Measurements from ENCODE around the gene ARHGAP10. TPM values are rescaled to one million over a fixed set of nuclear protein-coding genes. Genes with fewer than 3 reads are reported as not detected.

Gene ARHGAP10
- polyA plus RNA-seq, 1 donor, result 39.4 TPM

- DNase-seq, result peak; percentile 63
Observed at GRCh38 chr4:147732518-147733235, 789 bp downstream of the ARHGAP10 start.

- DNase-seq, result no peak
Observed at GRCh38 chr4:147733716-147734344, 1.9 kb downstream of the ARHGAP10 start.

GRCh38 chr4:147734496-147734895 is 2.6 kb downstream of the ARHGAP10 start:
- DNase-seq, result no peak

- DNase-seq, result no peak
Observed at GRCh38 chr4:147735413-147736301, 3.8 kb downstream of the ARHGAP10 start.

DNA sequence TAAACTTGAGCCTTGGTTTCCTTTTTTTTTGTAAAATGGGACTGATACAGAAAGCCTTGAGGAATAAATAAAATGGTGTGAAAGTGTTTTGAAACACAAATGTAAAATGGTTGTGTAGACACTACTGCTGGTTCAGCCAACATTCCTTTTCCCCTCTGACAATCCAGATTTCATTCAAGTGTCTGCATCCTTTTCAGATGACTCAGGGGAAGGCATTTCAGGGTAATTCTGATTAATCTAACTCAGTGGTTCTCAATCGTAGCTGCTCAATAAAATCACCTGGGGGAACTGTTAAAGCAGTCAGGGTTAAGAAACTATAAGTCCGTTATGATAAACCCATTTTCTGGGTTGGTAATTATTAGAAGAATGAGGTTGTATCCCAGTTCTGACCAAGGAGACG is 4.6 kb downstream of the ARHGAP10 start:
- no peak for DNase-seq

DNA sequence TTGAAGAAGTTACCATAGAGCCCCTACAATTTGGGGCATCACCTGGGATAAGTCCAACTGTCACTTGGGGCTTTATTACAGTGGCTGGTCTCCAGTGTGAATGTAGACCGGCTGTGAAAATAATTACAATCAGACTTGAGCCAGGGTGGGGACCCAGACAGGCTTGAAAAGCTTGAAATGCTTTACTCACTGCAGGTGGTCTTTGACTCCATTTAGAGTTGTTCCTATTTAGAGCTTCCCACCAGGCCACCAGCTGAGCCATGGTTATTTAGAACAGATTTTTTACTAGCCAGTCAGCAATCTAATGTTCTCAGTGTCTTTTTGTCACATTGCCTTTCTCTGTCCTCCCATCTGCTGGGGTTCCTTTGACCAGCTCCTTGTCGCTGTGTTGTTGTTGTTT is 5.7 kb downstream of the ARHGAP10 start:
- no peak for DNase-seq

DNA sequence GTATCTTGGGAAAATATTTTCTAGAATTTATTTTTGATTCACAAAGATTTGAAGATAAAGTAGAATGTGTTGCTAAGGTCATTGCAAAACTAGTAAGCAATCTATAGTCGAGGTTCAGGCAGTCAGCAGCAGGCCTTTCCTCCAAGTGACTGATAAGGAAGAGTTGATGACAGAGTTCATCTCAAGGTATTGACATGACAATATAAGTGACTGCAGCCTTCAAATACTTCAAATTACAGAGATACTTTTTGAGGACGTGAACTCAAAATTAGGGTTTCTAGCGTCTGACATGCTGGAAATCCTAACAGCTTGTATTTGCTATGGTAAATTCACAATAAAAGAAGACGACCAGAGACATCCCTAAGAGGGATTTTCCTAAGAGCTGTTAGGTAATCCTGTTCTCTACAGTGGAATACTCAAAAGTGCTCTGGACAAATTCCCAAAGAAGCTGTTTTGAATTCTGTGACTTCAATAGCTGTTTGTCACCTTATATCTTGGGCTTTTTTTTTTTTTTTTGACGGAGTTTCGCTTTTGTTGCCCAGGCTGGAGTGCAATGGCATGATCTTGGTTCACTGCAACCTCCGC is 7.4 kb downstream of the ARHGAP10 start:
- DNase-seq, result no peak

- no peak for DNase-seq
Observed at GRCh38 chr4:147740176-147740575, 8.3 kb downstream of the ARHGAP10 start.

DNA sequence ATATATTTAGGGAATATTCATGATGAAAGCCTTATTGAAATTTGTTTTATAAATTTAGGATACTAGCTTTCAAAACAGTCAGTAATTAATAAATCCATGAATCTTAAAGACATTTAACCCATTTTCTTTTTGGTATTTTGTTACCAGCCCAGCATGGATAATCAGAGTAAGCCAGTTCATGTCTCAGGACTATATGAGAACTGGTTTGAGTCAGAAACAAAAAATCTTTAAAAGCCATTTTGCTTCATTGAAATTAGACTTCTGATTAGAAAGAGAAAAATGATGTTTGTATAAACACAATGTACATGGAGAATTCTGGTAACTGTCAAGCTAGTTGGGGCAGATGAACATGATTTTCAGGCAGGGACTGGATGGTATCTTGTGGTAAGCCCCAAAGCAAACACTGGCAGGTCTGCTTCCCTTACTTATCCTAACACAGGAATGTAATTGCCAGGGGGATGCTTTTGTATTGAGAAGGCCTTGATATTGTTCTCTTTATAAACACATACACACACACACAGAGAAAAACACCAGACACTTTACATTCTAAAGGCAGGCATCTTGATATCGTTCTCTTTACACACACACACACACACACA is 9.4 kb downstream of the ARHGAP10 start:
- no peak for DNase-seq

- no peak for DNase-seq
Observed at GRCh38 chr4:147747787-147748454, 16.0 kb downstream of the ARHGAP10 start.

DNA sequence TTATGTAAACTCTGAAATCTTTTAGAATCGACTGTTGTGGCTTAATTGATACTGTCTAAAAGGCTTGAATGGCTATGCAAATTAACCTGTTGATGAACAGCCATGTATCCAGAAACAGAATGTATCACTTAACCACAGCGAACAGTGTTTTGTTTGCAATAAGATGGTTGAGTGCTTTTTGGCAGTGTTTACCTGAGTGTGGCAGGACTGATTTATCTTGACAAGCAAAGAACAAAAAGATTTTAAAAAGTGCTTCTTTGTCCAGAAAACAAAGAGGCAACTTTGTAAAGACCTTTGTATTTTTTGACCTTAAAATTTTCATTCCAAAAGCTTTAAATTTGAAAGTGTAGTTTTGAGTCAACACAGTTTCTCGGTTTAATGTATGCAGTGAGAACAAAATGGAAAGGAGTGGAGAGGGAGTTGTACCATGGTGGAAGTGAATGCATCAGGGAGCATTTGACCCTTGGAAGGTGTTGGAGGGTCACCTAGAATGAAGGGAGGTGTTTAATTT is 18.0 kb downstream of the ARHGAP10 start:
- DNase-seq, result no peak

- DNase-seq, result no peak
Observed at GRCh38 chr4:147753047-147753446, 21.2 kb downstream of the ARHGAP10 start.

DNA sequence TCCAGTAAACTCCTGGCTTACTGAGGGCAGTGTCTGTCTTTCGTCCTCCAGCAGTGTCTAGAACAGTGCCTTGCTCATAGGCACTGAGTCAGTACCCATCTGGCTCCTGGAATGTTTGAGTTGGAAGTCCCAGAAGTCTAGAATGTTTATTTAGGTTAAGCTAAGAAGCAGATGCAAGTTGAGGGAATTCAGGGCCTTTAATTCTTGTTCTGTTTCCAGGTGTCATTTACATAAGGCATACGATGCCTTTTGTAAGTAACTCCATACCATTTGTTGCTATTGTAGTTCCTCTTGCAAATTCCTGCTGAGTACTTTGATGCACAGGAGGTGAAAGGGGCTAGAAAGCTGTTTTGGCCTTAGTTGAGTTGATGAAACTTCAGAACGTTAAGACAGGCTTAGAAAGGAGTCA is 22.2 kb downstream of the ARHGAP10 start:
- no peak for DNase-seq

- no peak for DNase-seq
Observed at GRCh38 chr4:147755561-147756295, 23.8 kb downstream of the ARHGAP10 start.

DNA sequence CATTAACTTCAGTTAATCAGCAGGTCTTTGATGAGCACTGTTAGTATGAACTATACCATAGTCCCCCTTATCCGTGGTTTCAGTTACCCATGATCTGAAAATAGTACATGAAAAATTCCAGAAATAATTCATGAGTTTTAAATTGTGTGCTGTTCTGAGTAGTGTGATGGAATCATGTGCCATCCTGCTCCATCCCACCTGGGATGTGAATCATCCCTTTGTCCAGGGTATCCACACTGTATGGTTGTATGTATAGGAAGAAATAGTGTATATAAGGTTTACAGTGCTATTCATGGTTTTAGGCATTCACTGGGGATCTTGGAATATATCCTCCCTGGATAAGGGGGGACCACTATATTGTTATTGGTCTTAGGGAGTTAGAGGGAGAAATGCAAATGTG is 24.5 kb downstream of the ARHGAP10 start:
- DNase-seq, result no peak

DNA sequence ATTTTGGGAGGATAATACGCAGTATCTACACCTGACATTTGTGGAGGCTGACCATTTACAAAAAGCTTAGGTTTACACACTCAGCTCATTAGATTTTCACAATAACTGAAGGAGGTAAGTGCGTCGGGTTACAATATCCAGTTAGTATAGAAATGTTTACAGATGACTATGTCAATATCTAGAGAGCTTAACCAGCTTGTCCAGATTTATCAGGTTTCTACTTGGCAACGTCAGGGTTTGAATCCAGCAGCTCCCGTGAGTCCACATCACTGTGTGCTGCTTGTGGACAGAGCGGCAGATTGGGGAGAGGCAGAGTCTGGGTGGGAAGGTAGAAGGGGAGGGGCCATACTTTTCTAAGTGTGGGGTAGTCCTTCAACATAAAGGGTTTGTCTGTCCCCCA is 28.3 kb downstream of the ARHGAP10 start:
- DNase-seq, result no peak

DNA sequence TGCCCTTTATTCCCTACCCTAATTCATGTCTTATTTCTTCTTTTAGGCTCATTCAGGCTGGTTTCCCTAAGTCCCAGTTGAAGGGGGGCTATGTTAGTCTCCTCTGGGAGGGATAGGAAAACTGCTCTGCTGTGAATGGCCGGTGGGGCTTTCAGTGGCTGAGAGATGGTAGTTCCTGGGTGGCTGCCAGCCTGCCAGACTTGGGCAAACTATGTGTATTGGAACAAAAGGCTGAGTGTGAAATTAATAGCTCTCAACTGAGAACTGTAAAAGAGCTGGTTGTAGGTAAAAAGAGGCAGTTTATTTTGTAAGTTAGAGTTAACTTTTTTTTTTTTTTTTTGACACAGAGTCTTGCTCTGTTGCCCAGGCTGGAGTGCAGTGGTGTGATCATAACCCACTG is 28.8 kb downstream of the ARHGAP10 start:
- no peak for DNase-seq

GRCh38 chr4:147761218-147761883 is 29.5 kb downstream of the ARHGAP10 start:
- no peak for DNase-seq

DNA sequence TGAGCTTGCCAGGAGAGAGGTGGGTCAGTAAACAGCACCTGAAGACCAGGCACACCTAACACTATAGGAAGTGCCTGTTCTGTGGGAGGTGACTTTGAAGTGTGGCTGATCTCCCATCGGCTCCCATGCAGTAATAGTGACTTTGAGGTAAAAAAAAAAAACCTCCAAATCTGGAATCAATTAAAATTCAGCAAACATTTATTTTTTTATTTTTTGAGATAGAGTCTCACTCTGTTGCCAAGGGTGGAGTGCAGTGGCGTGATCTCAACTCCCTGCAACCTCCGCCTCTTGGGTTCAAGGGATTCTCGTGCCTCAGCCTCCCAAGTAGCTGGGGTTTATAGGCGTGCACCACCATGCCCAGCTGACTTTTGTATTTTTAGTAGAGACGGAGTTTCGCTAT is 32.4 kb downstream of the ARHGAP10 start:
- DNase-seq, result no peak

GRCh38 chr4:147765121-147765529 is 33.2 kb downstream of the ARHGAP10 start:
- DNase-seq, result no peak

Measured in hindlimb muscle (tissue), 1 donor.